DMS53 treated with DMSO at 0.1 percent for 48 hours (cell line): ENCODE results near the gene SPIRE1.
A peak's percentile ranks its signal among the peaks of the same experiment; 100 is the strongest.
"Not testable (repeated sequence)": the region's sequence is repeated elsewhere in the genome, so short reads cannot be mapped to it uniquely, and the experiment has no call there.

ENCODE experiments used
- DNase-seq: peaks from one replicate; lab custom pipeline; 2025; ENCODE audit not compliant: unreplicated experiment; lab: John Stamatoyannopoulos, UW

SPIRE1 gene

GRCh38 chr18:12647773-12648172 is 10.1 kb downstream of the SPIRE1 start:
- DNase-seq, result no peak

DNA sequence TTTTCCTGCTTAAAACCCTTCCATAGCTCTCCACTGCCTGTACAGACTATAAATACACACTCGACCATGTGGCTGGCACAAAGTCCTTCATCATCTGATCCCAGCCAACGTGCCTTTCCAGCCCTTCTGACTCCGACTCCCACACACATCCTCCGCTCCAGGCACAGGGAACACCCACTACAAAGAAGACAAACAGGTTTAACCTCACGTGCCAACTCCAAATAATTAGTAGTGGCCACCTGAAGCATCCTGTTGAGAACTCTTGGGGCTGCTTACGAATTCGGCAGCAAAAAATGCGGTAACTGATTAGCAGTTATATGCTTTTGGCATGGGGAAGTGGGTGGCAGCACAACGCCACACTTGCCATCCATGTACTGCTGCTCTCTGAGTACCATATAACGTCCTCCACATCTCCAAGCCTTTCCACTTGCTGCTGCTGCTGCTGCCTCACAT is 12.1 kb downstream of the SPIRE1 start:
- DNase-seq, result peak; percentile 94

DNA sequence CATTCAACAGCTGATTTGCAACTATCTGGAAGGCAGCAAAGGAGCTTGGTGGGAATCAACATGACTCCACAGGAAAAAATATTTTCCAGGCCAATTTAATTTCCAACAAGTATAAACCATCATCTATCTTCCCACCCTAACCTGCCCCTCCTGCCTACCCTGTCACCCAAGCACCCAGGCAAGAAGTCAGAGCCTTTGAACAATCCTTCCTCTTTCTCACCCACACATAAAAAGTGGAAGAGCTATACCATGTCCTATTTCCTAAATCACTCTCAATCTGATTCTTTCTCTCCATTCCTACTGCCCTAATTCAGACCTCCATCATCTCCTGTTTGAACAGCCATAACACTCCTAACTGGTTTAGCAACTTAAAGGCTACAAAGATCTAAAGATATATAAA is 12.7 kb downstream of the SPIRE1 start:
- DNase-seq, result no peak

DNA sequence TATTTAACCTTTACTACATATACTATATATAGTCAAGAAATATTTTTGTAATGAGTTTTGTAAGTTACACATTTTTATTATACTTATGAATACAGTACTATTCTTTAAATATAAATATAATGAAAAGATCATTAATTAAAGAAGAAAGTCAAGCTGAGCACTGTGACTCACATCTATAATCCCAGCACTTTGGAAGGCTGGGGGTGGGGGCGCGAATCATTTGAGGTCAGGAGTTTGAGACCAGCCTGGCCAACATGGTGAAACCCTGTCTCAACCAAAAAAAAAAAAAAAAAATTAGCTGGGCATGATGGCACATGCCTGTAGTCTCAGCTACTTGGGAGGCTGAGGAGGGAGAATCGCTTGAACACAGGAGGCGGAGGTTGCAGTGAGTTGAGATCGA is 14.2 kb downstream of the SPIRE1 start:
- not testable (repeated sequence) for DNase-seq

DNA sequence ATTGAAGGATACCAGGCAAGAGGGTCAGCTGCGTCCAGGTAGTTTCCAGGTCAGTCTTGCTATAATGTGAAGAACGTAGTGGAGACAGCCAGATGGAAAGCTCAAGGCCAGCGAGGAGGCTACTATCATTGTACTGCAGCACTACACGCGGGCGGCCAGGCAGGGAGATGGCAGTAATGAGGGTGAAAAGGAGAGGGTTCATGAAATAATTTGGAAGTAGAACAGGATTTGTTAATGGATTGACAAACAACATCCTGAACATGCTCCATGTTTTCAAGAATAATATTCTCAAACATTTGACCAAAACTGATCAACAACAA is 17.1 kb downstream of the SPIRE1 start:
- no peak for DNase-seq

DNA sequence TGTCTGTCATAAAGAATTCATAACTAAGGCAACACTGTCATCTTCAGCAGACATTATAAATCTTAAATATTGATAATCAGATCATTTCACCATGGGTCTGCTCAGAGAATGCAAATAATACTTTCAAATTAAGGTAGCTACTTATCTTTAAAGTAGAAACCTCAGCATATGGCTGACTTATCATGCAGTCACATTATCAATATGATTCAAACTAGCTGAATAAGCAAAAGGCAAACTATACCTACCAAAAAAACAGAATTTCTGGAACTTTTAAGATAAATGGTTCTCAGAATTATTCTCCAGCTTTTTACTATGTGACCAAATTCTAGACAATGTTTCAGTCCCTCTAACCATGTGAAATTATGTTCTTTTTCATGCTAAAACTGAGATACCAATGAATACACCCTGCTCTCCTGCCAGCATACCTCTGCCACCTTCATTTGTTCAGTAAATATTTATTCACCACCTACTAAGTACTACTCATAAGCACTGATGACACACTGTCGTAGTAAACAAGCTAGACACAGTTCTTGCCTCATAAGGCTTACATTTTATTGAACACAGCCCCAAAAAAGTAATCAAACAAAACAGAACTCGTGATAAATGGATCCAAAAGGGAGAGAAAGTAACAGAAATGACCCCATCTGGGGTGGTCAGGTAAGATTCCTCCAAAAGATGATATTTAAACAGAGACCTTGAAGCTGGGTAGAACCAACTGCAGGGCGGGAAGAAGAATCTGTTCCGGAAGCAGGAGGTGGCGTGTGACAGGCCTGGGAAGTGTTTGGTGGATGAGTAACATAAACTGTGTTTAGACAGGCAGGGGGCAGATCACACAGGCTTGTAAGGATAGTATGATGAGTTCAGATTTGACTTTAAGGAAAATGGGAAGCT is 17.7 kb downstream of the SPIRE1 start:
- peak; percentile 89 for DNase-seq

DNA sequence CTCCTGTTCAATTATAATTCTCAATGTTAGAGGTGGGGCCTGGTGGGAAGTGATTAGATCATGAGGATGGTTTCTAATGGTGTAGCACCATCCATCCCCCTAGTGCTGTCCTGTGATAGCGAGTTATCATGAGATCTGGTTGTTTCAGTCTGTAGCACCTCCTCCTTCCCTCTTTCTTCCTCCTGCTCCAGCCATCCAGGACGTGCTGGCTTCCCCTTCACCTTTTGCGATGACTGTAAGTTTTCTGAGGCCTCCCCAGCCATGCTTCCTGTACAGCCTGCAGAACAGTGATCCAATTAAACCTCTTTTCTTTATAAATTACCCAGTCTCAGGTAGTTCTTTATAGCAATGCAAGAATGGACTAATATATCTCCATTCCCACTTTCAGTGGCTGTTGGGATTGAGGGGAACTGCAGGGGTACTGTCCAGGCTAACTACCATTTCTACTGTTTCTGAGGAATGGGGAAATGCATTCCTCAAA is 19.2 kb downstream of the SPIRE1 start:
- DNase-seq, result no peak

DNA sequence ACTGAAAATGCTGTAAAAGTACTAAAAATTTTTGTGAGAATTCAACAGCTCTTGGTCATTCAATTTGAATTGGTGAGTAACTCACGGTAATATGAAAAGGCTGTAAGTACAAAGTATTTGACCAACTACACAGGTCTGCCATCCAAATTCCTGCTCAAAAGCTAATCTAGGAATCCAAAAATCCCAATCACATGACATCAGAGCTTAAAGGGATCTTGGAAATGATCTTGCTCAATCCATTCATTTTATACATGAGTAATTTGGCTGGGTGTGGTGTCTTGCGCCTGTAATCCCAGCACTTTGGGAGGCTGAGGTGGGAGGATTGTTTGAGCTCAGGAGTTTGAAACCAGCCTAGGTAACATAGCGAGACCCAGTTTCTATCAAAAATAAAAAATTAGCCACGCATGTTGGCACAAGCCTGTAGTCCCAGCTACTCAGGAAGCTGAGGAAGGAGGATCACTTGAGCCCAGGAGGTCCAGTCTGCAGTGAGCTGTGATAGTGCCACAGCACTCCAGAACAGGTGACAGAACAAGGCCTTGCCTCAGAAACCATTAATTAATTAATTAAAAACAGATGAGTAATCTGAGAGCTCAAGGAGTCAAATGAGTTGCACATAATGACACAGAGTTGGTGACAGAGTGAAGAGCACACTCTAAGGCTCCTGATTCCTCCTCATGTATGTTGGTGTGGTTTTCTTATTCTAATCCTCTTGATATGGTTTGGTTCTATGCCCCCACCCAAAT is 19.8 kb downstream of the SPIRE1 start:
- DNase-seq, result no peak

DNA sequence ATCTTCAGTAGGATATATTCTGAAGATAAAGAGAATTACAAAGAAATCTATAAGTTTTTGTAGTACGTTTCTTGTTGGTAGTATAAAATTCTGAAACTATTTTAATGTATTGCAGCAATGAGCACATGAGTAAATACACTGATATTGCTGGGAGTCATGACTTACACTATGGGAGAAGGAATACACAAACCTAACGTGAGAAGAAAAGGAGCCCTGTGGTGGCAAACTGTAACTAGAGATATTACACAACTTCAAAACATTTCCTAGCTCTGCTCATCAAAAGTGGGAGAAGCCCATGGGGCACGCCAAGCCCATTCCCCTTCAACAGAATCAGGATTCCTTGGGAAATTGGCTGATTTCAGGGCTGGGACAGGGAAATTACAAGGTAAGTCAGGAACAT is 20.5 kb downstream of the SPIRE1 start:
- no peak for DNase-seq

- DNase-seq, result no peak
Measured at GRCh38 chr18:12631831-12632477, 26.0 kb downstream of the SPIRE1 start.

DNA sequence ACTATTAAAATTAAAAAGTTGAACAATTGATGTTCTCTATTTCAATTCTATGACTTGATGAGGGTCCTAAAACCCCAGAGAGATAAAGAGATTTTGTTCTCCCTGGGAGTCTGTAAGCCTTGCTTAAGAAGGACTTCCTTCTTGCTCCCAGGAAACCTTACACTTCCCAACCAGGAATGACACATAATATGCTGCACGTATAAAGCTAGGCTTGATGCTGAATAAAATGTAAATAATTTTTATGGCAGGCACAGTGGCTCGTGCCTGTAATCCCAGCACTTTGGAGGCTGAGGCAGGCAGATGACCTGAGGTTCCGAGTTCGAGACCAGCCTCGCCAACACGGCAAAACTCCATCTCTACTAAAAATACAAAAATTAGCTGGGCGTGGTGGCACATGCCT is 27.8 kb downstream of the SPIRE1 start:
- DNase-seq, result no peak

GRCh38 chr18:12628706-12629702 is 28.9 kb downstream of the SPIRE1 start:
- no peak for DNase-seq

- not testable (repeated sequence) for DNase-seq
Measured at GRCh38 chr18:12627199-12627598, 30.7 kb downstream of the SPIRE1 start.

DNA sequence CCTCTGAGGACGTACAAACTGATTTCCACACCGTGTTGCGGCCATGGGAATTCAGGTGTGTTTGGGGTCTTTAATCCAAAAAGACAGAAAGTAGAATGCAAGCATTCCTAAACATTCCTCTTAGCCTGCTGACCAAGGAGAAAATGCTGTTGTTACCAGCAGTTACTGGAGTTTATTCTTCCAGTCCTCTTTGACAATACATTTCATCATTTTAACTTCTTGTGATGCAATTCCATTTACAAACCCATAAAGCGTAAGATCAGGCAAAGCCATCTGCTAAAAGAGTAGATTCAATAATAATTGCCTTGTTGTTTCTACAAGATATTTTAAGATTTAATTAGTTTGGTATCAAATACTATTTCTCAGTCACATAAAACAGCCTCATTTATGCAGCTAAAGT is 32.7 kb downstream of the SPIRE1 start:
- no peak for DNase-seq

DNA sequence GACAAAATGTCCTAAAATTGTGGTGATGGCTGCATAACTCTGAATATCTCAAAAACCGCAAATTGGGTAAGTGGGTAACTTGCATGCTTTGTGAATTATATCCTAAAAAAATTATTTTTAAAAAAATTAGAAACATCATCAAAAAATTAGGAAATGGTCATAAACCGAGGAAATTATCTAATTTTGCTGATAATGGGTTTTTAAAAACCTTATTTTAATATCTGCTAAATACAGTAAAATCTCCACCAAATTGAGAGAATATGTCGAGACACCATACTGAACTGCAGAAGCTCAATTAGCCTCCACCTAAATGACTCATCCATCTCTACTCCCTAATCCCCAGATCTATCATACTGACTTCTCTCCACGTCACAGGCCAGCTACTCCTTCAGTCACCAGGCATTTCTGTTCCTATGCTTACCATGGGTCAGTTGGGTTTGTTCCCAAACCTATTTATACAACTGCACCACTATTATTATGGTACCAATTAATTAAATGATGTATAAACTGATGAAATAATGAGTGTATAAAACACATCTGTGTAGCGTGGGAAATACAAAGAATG is 36.1 kb downstream of the SPIRE1 start:
- no peak for DNase-seq

DNA sequence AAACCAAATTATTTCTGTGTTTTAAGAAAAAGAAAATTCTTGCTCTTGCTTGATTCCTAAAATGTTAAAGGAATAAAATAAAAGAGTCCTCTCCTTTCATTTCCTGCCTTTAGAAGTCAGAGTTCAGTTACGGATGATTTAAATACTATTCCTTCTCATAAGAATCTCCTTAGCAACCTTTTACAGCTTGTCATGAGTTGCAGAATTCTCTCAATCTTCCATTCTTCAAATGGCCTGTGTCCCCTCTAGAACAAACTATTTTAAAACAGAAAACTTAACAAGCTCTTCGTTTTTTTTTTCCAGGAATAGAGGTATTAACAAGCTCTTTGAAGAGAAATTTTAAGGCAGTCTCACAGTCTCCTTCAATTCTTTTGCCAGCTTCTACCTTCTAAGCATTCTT is 42.2 kb downstream of the SPIRE1 start:
- no peak for DNase-seq

GRCh38 chr18:12608301-12608700 is 49.6 kb downstream of the SPIRE1 start:
- DNase-seq, result no peak

DNA sequence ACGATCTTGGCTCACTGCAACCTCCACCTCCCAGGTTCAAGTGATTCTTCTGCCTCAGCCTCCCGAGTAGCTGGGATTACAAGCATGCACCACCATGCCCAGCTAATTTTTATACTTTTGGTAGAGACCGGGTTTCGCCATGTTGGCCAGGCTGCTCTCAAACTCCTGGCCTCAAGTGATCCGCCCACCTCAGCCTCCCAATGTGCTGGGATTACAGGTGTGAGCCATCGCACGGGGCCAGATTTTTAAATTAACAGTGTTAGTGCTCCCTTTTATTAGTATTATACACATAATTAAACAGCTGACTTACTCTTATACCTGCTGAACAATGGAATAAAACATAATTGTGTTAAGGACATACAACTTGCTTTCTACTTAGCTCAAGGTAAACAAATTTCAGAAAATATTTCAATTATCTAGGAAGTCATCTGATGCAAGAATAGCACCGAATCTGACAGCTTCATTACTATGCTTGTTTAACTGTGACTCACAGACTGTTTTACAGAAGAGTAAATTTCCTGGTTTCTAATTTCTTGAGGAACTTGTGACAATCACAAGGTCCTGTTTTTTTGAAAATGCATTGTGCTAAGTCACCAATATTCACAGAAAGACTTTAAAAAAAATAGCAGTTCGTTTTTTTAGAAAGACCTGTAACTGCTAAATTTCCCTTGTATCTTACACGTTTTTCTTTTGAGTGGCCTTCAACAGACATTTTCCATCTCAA is 51.2 kb downstream of the SPIRE1 start:
- DNase-seq, result peak; percentile 93

- DNase-seq, result no peak
Measured at GRCh38 chr18:12604445-12605007, 53.4 kb downstream of the SPIRE1 start.
